Karpas-422 (cell line): ENCODE data around the gene NPAS3. TPM values are rescaled to one million over a fixed set of nuclear protein-coding genes. Genes with fewer than 3 reads are reported as not detected.

ENCODE experiments used
- DNase-seq: peaks from one replicate; pipeline ENCODE4 v3.0.0-alpha.2; 2015
- H2AFZ ChIP-seq: fragments of 200-600 bp; sonication (generic); 2 replicates; pipeline ENCODE4 v1.6.1; 2014; ENCODE audit warnings: antibody characterized with exemption, low read length, mixed read lengths
- H3K27ac ChIP-seq: fragments of 200-600 bp; sonication (generic); 2 replicates; pipeline ENCODE4 v1.5.1; 2014; ENCODE audit warnings: mild to moderate bottlenecking, low read length, moderate library complexity
- H3K27me3 ChIP-seq: fragments of 200-600 bp; sonication (generic); 2 replicates; pipeline ENCODE4 v1.6.1; 2014; ENCODE audit warnings: low read length, mixed read lengths
- H3K36me3 ChIP-seq: fragments of 200-600 bp; sonication (generic); 2 replicates; pipeline ENCODE4 v1.6.1; 2014; ENCODE audit warnings: low read length, mixed read lengths; ENCODE audit not compliant: insufficient read depth
- H3K4me1 ChIP-seq: fragments of 200-600 bp; sonication (generic); 2 replicates; pipeline ENCODE4 v1.6.1; 2014; ENCODE audit warnings: mild to moderate bottlenecking, low read length, mixed read lengths
- H3K4me2 ChIP-seq: fragments of 200-600 bp; sonication (generic); 2 replicates; pipeline ENCODE4 v1.6.1; 2014; ENCODE audit warnings: low read length, low read depth, mild to moderate bottlenecking; ENCODE audit not compliant: poor library complexity, severe bottlenecking
- H3K4me3 ChIP-seq: fragments of 200-600 bp; sonication (generic); 2 replicates; pipeline ENCODE4 v1.5.1; 2014; ENCODE audit warnings: mild to moderate bottlenecking, antibody characterized with exemption, low read length, mixed read lengths
- H3K79me2 ChIP-seq: fragments of 200-600 bp; sonication (generic); 2 replicates; pipeline ENCODE4 v1.6.1; 2014; ENCODE audit warnings: mild to moderate bottlenecking, low read length, mixed read lengths
- H3K9ac ChIP-seq: fragments of 200-600 bp; sonication (generic); 2 replicates; pipeline ENCODE4 v1.6.0; 2014; ENCODE audit warnings: low read length
- H3K9me2 ChIP-seq: fragments of 200-600 bp; sonication (generic), shearing (Covaris generic); replicated peaks from 2 replicates; pipeline ENCODE4 v1.6.0; 2014; ENCODE audit warnings: mild to moderate bottlenecking, low read length, moderate library complexity; ENCODE audit not compliant: insufficient read depth
- H3K9me3 ChIP-seq: fragments of 300-700, 200-600 bp; sonication (generic); 2 replicates; pipeline ENCODE4 v1.6.1; 2014; ENCODE audit warnings: low read length, mixed read lengths
- H4K20me1 ChIP-seq: fragments of 200-600 bp; sonication (generic); 2 replicates; pipeline ENCODE4 v1.6.1; 2014; ENCODE audit warnings: mild to moderate bottlenecking, antibody characterized with exemption, low read length, low read depth; ENCODE audit not compliant: insufficient read depth
- total RNA-seq: library from RNA; depleted of rRNA; stranded (reverse); fragments of >200 nt; shearing (Covaris generic); gene quantifications from 2 replicates; pipeline ENCODE4 v1.2.3, GENCODE V29; 2014; ENCODE audit warnings: low replicate concordance

Gene NPAS3
- total RNA-seq, 1 experiment from 2014 or later: 1.6 TPM

DNA sequence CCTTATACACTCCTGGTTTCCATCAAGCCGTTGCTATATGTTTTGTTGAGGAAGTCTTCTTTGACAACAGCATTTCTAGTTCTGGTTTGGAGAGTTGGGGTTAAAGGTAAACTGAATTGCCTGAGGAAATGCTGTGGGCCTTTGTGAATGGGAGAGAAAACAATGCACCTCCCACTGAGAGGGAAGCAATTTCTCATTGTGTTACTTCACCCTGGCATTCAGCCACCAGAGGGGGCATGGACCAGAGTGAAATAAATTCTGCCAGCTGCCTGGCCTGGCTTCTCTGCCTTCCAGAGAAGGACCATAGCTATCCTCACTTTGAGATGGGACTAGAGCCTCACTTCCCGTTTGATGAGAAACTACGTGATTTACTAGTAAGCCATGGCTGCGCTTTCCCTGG lies 536.9 kb downstream of the NPAS3 start:
- Histone ChIP-seq H3K4me1 (peaks cover 18% of the 10 kb centered on the region), H3K9ac (no peak overlapping the region), H3K9me2 (no peaks in the 10 kb centered on the region), H2AFZ (peak overlapping the region; percentile 7; the same call in 1 of the 2 replicates), H4K20me1 (no peaks in the 10 kb centered on the region), H3K27me3 (no peaks in the 10 kb centered on the region), H3K79me2 (no peaks in the 10 kb centered on the region), H3K4me3 (no peak overlapping the region), H3K4me2 (no peak overlapping the region), H3K27ac (no peak overlapping the region), H3K9me3 (no peaks in the 10 kb centered on the region), H3K36me3 (no peaks in the 10 kb centered on the region)
- DNase-seq: peak; percentile 94

GRCh38 chr14:33477797-33478196 lies 539.1 kb downstream of the NPAS3 start:
- no peak overlapping the region for H3K4me3 ChIP-seq
- H3K27me3 ChIP-seq: no peaks in the 10 kb centered on the region
- H3K4me1 ChIP-seq: peaks cover 35% of the 10 kb centered on the region
- H3K9me2 ChIP-seq: no peaks in the 10 kb centered on the region
- H3K9ac ChIP-seq: no peak overlapping the region
- no peak overlapping the region for H3K27ac ChIP-seq
- no peaks in the 10 kb centered on the region for H3K79me2 ChIP-seq
- H3K9me3 ChIP-seq: no peaks in the 10 kb centered on the region
- H4K20me1 ChIP-seq: no peaks in the 10 kb centered on the region
- no peak overlapping the region for H3K4me2 ChIP-seq
- no peaks in the 10 kb centered on the region for H3K36me3 ChIP-seq
- peak overlapping the region; percentile 38; the same call in 1 of the 2 replicates for H2AFZ ChIP-seq
- DNase-seq: no peak

- Histone ChIP-seq H3K9me2 (no peaks in the 10 kb centered on the region), H3K27me3 (no peaks in the 10 kb centered on the region), H3K9me3 (no peaks in the 10 kb centered on the region), H4K20me1 (no peaks in the 10 kb centered on the region), H3K4me3 (no peak overlapping the region), H3K9ac (no peak overlapping the region), H3K4me2 (no peak overlapping the region), H3K36me3 (no peaks in the 10 kb centered on the region), H3K79me2 (no peaks in the 10 kb centered on the region), H3K27ac (no peak overlapping the region), H3K4me1 (peaks cover 47% of the 10 kb centered on the region), H2AFZ (no peak overlapping the region)
- no peak for DNase-seq
These were observed 541.6 kb downstream of the NPAS3 start for GRCh38 chr14:33480071-33480886.

- Histone ChIP-seq H3K9me3 (no peaks in the 10 kb centered on the region), H3K9me2 (no peaks in the 10 kb centered on the region), H4K20me1 (no peaks in the 10 kb centered on the region), H3K36me3 (no peaks in the 10 kb centered on the region), H3K27me3 (no peaks in the 10 kb centered on the region), H2AFZ (no peak overlapping the region), H3K4me3 (no peak overlapping the region), H3K27ac (no peak overlapping the region), H3K79me2 (no peaks in the 10 kb centered on the region), H3K4me1 (peaks cover 47% of the 10 kb centered on the region), H3K9ac (no peak overlapping the region), H3K4me2 (no peak overlapping the region)
- no peak for DNase-seq
These were observed 542.2 kb downstream of the NPAS3 start for GRCh38 chr14:33480887-33481184.

DNA sequence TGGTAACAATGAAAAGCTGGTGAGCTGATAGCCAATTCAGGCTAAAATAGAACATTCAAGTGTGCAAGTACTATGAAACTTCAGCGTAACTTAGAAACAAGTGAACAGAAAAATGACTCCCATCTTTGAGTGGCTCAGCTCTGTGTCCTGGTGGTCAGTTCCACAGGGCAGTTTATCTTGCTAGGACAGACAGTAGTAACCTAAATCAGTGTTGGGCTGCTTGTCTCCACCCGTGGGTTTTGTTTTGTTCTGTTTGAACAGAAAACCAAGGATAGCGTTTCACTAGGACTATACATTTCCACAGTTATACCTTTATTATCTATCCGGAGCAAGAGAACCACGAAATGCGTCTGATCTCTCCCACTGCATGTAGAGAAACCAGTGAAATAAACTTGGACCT lies 544.4 kb downstream of the NPAS3 start:
- Histone ChIP-seq H4K20me1 (no peaks in the 10 kb centered on the region), H3K9me3 (no peaks in the 10 kb centered on the region), H2AFZ (no peak overlapping the region), H3K27ac (no peak overlapping the region), H3K79me2 (no peaks in the 10 kb centered on the region), H3K9ac (no peak overlapping the region), H3K36me3 (no peaks in the 10 kb centered on the region), H3K9me2 (no peaks in the 10 kb centered on the region), H3K4me1 (peaks cover 40% of the 10 kb centered on the region), H3K4me3 (no peak overlapping the region), H3K27me3 (no peaks in the 10 kb centered on the region), H3K4me2 (no peak overlapping the region)
- DNase-seq: no peak

- H3K9me2 ChIP-seq: no peaks in the 10 kb centered on the region
These were observed 544.9 kb downstream of the NPAS3 start for GRCh38 chr14:33483541-33483940.

GRCh38 chr14:33484264-33484663 lies 545.6 kb downstream of the NPAS3 start:
- Histone ChIP-seq H3K4me2 (peak overlapping the region; percentile 32), H3K27me3 (no peaks in the 10 kb centered on the region), H3K9ac (peak overlapping the region; percentile 4; the same call in 1 of the 2 replicates), H3K79me2 (no peaks in the 10 kb centered on the region), H2AFZ (peak overlapping the region; percentile 85), H3K36me3 (no peaks in the 10 kb centered on the region), H3K9me3 (no peaks in the 10 kb centered on the region), H3K27ac (no peak overlapping the region), H3K4me1 (peaks cover 40% of the 10 kb centered on the region), H3K9me2 (no peaks in the 10 kb centered on the region), H3K4me3 (no peak overlapping the region), H4K20me1 (no peaks in the 10 kb centered on the region)
- DNase-seq: no peak

More at GRCh38 chr14:33483541-33483940, 544.9 kb downstream of the NPAS3 start:
- Histone ChIP-seq H3K27me3 (no peaks in the 10 kb centered on the region), H3K79me2 (no peaks in the 10 kb centered on the region), H3K9me3 (no peaks in the 10 kb centered on the region), H3K4me3 (no peak overlapping the region), H2AFZ (no peak overlapping the region), H3K27ac (no peak overlapping the region), H3K36me3 (no peaks in the 10 kb centered on the region), H3K9ac (no peak overlapping the region), H4K20me1 (no peaks in the 10 kb centered on the region), H3K4me1 (peaks cover 40% of the 10 kb centered on the region), H3K4me2 (no peak overlapping the region)
- no peak for DNase-seq

GRCh38 chr14:33486332-33486890 lies 547.7 kb downstream of the NPAS3 start:
- Histone ChIP-seq H3K9ac (no peak overlapping the region), H3K36me3 (no peaks in the 10 kb centered on the region), H3K4me1 (peaks cover 36% of the 10 kb centered on the region), H3K79me2 (no peaks in the 10 kb centered on the region), H3K4me2 (no peak overlapping the region), H3K27me3 (no peaks in the 10 kb centered on the region), H2AFZ (0 out of 2 replicates have a peak overlapping the region, but pooled peaks have one; percentile 1), H3K27ac (no peak overlapping the region), H3K4me3 (no peak overlapping the region), H4K20me1 (no peaks in the 10 kb centered on the region), H3K9me3 (no peaks in the 10 kb centered on the region), H3K9me2 (no peaks in the 10 kb centered on the region)
- no peak for DNase-seq
